ENCODE results near the gene NCAM1.

Gene NCAM1

DNA sequence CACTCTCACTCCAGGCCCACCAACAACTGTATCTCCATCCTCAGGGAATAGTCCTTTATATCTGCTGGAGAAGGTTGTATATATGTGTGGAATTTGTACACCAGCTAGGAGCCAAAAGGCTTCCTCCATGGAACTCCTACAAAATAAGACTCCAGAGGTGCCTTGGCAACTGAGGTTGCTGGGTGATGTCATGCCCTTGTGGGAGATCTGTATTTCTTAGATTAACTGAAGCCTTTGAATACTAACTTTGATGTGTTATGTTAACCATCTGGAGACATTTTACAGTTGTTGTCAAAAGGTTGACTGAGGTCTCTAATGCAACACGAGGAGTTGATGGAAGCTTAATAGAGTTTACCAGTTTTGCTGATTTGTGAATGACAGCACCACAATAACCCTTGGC, 213.7 kb downstream of the NCAM1 start:
- Histone ChIP-seq H3K9me3 (replicated peaks in 1 of 11) (no peaks in the 10 kb centered on the region), H3K27me3 (no peaks in the 10 kb centered on the region), H3K4me2 (no peak overlapping the region), H3K9ac (no peak overlapping the region), H3K27ac (no peak overlapping the region), H3K4me1 (no peaks in the 10 kb centered on the region), H4K20me1 (no peaks in the 10 kb centered on the region), H3K4me3 (no peak overlapping the region), H3K36me3 (no peaks in the 10 kb centered on the region)
- no peak for TF ChIP-seq Cebpa-rat (IDR thresholded peaks at IDR 0.05)

DNA sequence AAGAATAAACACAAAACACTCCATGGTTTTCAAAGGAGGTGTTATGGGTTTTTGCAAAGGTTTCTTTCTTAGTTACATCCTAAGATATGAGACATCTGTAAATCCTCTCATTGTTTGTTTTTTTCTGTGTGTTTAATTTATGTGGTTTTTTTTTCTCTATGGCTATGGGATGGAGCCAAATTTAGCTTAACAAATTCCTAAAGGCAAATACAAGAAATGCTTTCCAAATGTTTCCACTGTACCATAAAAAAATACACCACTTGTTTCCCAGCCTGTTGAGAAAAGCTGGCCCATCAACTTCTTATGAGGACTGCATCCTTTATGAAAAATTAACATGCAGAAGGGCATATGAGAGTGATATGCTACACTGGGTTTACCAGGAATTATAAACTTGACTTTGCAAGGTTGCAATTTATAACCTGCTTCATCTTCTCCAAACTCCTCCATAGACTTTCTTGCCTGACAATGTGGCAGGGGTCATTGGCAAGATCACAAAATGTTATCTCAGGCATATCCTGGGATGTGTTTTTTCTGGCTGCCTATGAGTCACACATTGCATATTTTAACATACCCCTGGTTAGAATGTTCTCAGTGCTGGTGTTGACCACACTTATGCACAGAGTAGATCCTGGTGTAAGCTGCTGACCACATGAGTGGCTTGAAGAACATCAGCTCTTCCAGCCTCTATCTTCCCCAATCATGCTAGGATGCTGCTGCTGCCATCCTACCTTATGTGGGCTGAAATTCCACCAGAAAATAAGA, 215.6 kb downstream of the NCAM1 start:
- no peaks in the 10 kb centered on the region for H3K27me3 ChIP-seq
- no peak for TF ChIP-seq Cebpa-rat (IDR thresholded peaks at IDR 0.05)
- H3K27ac ChIP-seq, result no peak overlapping the region
- no peak overlapping the region for H3K4me3 ChIP-seq
- no peaks in the 10 kb centered on the region for H3K9me3 ChIP-seq (replicated peaks in 1 of 11)
- no peak overlapping the region for H3K4me2 ChIP-seq
- no peaks in the 10 kb centered on the region for H4K20me1 ChIP-seq
- H3K9ac ChIP-seq, result no peak overlapping the region
- H3K36me3 ChIP-seq, result no peaks in the 10 kb centered on the region
- H3K4me1 ChIP-seq, result no peaks in the 10 kb centered on the region

GRCh38 chr11:113177671-113178070, 216.5 kb downstream of the NCAM1 start:
- H3K4me1 ChIP-seq, result no peaks in the 10 kb centered on the region
- H3K27ac ChIP-seq, result no peak overlapping the region
- no peak overlapping the region for H3K4me2 ChIP-seq
- no peak for TF ChIP-seq Cebpa-rat (IDR thresholded peaks at IDR 0.05)
- H3K4me3 ChIP-seq, result no peak overlapping the region
- no peaks in the 10 kb centered on the region for H3K36me3 ChIP-seq
- H3K9ac ChIP-seq, result no peak overlapping the region
- H3K27me3 ChIP-seq, result no peaks in the 10 kb centered on the region
- H3K9me3 ChIP-seq (replicated peaks in 1 of 11), result no peaks in the 10 kb centered on the region
- no peaks in the 10 kb centered on the region for H4K20me1 ChIP-seq

- Histone ChIP-seq H3K27me3 (no peaks in the 10 kb centered on the region), H3K27ac (no peak overlapping the region)
- no peak for TF ChIP-seq Cebpa-rat (IDR thresholded peaks at IDR 0.05)
Measured at GRCh38 chr11:113178381-113179070, 217.3 kb downstream of the NCAM1 start.

GRCh38 chr11:113179181-113179704, 218.0 kb downstream of the NCAM1 start:
- no peak overlapping the region for H3K27ac ChIP-seq
- no peak for TF ChIP-seq Cebpa-rat (IDR thresholded peaks at IDR 0.05)
- no peaks in the 10 kb centered on the region for H4K20me1 ChIP-seq
- no peak overlapping the region for H3K4me2 ChIP-seq
- H3K27me3 ChIP-seq, result no peaks in the 10 kb centered on the region
- H3K9me3 ChIP-seq (replicated peaks in 1 of 11), result no peaks in the 10 kb centered on the region
- no peak overlapping the region for H3K9ac ChIP-seq
- H3K4me3 ChIP-seq, result no peak overlapping the region
- no peaks in the 10 kb centered on the region for H3K36me3 ChIP-seq
- H3K4me1 ChIP-seq, result peaks cover 0 to under 1% (median 0%) of the 10 kb centered on the region in 10 experiments; a peak in 1 of 20 replicates

More at GRCh38 chr11:113178381-113179070, 217.3 kb downstream of the NCAM1 start:
- H3K4me3 ChIP-seq, result no peak overlapping the region
- no peak overlapping the region for H3K4me2 ChIP-seq
- no peaks in the 10 kb centered on the region for H3K9me3 ChIP-seq (replicated peaks in 1 of 11)
- H4K20me1 ChIP-seq, result no peaks in the 10 kb centered on the region
- no peak overlapping the region for H3K9ac ChIP-seq
- no peaks in the 10 kb centered on the region for H3K4me1 ChIP-seq
- H3K36me3 ChIP-seq, result no peaks in the 10 kb centered on the region

- Histone ChIP-seq H3K4me3 (no peak overlapping the region), H3K4me1 (peaks cover 0 to 5% (median 0%) of the 10 kb centered on the region in 10 experiments; a peak in 1 of 20 replicates), H4K20me1 (no peaks in the 10 kb centered on the region), H3K9me3 (replicated peaks in 1 of 11) (no peaks in the 10 kb centered on the region), H3K36me3 (no peaks in the 10 kb centered on the region), H3K27ac (no peak overlapping the region), H3K9ac (no peak overlapping the region), H3K27me3 (no peaks in the 10 kb centered on the region), H3K4me2 (no peak overlapping the region)
- TF ChIP-seq Cebpa-rat (IDR thresholded peaks at IDR 0.05), result no peak
Measured at GRCh38 chr11:113181094-113181493, 219.9 kb downstream of the NCAM1 start.

GRCh38 chr11:113182288-113182687, 221.1 kb downstream of the NCAM1 start:
- Histone ChIP-seq H3K36me3 (no peaks in the 10 kb centered on the region), H3K27me3 (no peaks in the 10 kb centered on the region), H3K4me1 (peaks cover 0 to 14% (median 0%) of the 10 kb centered on the region in 10 experiments; a peak in 8 of 20 replicates), H4K20me1 (no peaks in the 10 kb centered on the region), H3K4me2 (no peak overlapping the region), H3K27ac (no peak overlapping the region), H3K4me3 (no peak overlapping the region), H3K9ac (no peak overlapping the region), H3K9me3 (replicated peaks in 1 of 11) (no peaks in the 10 kb centered on the region)
- no peak for TF ChIP-seq Cebpa-rat (IDR thresholded peaks at IDR 0.05)

DNA sequence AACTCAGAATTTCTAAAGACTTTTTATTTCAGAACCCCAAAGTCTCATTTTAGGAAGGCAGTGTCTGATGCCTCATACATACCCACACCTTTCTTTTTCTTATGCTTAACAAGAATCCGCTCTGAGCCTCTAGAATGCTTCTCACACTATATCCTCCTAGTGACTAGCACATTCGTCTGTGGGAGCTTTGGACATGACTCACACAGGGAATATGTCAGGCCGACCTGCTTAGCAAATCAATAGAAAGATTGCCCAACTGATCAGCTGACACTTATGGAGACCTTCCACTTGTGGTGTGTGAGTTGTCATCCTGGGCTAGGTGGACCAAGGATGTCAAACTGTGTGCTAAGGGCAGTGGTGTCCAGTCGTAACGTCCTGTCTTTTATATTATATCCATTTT, 223.3 kb downstream of the NCAM1 start:
- Histone ChIP-seq H3K9me3 (replicated peaks in 1 of 11) (no peaks in the 10 kb centered on the region), H3K27me3 (no peaks in the 10 kb centered on the region), H3K36me3 (no peaks in the 10 kb centered on the region), H3K4me2 (no peak overlapping the region), H3K9ac (no peak overlapping the region), H3K4me3 (no peak overlapping the region), H3K27ac (no peak overlapping the region), H4K20me1 (no peaks in the 10 kb centered on the region), H3K4me1 (peaks cover 0 to 35% (median 20%) of the 10 kb centered on the region in 10 experiments; a peak in 17 of 20 replicates)
- TF ChIP-seq Cebpa-rat (IDR thresholded peaks at IDR 0.05), result no peak

DNA sequence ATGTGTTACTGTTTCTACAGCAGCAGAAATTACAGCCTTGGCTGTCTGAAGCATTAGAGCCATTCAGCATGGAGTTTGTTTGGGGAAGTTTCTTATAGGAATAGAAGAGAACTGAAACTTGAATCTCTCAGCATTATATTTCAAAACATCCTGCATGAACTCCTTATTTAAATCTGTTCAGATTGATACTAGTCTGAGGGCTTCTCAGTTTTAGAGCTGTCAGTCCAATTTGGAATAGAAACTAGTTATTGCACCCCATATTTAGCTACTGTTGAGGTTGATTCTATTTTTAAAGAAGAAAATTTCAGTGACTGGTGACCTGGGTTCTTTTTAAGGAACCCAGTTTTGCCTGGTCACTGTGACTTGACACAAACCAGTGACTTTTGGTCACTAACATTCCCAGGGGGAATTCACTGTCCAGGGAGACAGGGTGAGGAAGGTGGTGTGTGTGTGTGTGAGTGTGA, 227.2 kb downstream of the NCAM1 start:
- Histone ChIP-seq H4K20me1 (no peaks in the 10 kb centered on the region), H3K9ac (peak overlapping the region in 7 of 11 experiments; percentile 14 to 73 (median 51); a peak in 11 of 22 replicates), H3K9me3 (replicated peaks in 1 of 11) (no peaks in the 10 kb centered on the region), H3K27me3 (no peaks in the 10 kb centered on the region), H3K36me3 (no peaks in the 10 kb centered on the region), H3K4me2 (peak overlapping the region in 10 of 11 experiments; percentile 17 to 89 (median 64); a peak in 18 of 22 replicates), H3K27ac (peak overlapping the region in 9 of 11 experiments; percentile 42 to 87 (median 65); a peak in 17 of 22 replicates), H3K4me1 (peaks cover 0 to 54% (median 29%) of the 10 kb centered on the region in 10 experiments; a peak in 17 of 20 replicates), H3K4me3 (0 out of 20 replicates have a peak overlapping the region, but pooled peaks of 2 of the 10 experiments have one; percentile 3 to 7)
- TF ChIP-seq Cebpa-rat (IDR thresholded peaks at IDR 0.05), result no peak
